Measurements from ENCODE around the gene BCKDK.

- TF ChIP-seq ZFP3 (CRISPR knock-in tag; IDR thresholded peaks at IDR 0.05), result no peak
- TF ChIP-seq ZFP30 (CRISPR knock-in tag; IDR thresholded peaks at IDR 0.05), result no peak
- TF ChIP-seq CSRNP3 (CRISPR knock-in tag; IDR thresholded peaks at IDR 0.05), result no peak
- TF ChIP-seq ZNF8 (CRISPR knock-in tag; IDR thresholded peaks at IDR 0.05), result no peak
- TF ChIP-seq TOX (CRISPR knock-in tag; IDR thresholded peaks at IDR 0.05; ENCODE audit: borderline replicate concordance), result no peak
- no peak for TF ChIP-seq ZC3H10 (CRISPR knock-in tag; IDR thresholded peaks at IDR 0.05)
- TF ChIP-seq ESRRG (CRISPR knock-in tag; IDR thresholded peaks at IDR 0.05), result no peak
- TF ChIP-seq ARNTL (CRISPR knock-in tag; IDR thresholded peaks at IDR 0.05; ENCODE audit: borderline replicate concordance, low read depth), result no peak
- no peak for TF ChIP-seq BACH2 (CRISPR knock-in tag; IDR thresholded peaks at IDR 0.05; ENCODE audit: borderline replicate concordance)
These were observed 20.8 kb downstream of the BCKDK start for GRCh38 chr16:31128711-31129567.
